ENCODE measurements around the gene PEA15.

DNA sequence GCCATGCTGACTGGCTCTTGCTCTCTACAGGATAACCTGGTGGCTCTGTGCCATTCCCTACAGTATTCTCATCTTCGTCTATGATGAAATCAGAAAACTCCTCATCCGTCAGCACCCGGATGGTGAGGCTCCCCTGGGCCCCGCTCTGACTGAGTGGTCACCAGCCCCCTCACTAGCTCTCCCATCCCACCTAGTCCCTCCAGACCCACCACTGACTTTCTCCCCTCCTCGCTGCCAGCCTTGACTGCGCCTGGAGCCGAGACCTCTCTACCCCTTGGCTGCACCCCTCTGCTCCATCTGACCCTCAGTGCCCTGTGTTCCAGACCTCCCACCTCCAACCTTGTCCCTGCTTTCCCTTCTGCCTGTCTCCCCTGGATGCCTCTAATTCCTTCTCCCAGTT, 18.9 kb upstream of the PEA15 start:
- TF ChIP-seq, protein P1, sequence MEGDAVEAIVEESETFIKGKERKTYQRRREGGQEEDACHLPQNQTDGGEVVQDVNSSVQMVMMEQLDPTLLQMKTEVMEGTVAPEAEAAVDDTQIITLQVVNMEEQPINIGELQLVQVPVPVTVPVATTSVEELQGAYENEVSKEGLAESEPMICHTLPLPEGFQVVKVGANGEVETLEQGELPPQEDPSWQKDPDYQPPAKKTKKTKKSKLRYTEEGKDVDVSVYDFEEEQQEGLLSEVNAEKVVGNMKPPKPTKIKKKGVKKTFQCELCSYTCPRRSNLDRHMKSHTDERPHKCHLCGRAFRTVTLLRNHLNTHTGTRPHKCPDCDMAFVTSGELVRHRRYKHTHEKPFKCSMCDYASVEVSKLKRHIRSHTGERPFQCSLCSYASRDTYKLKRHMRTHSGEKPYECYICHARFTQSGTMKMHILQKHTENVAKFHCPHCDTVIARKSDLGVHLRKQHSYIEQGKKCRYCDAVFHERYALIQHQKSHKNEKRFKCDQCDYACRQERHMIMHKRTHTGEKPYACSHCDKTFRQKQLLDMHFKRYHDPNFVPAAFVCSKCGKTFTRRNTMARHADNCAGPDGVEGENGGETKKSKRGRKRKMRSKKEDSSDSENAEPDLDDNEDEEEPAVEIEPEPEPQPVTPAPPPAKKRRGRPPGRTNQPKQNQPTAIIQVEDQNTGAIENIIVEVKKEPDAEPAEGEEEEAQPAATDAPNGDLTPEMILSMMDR (IDR thresholded peaks at IDR 0.05 in 2 of 3, conservative IDR thresholded peaks at IDR 0.05 in 1 of 3; ENCODE audit: borderline replicate concordance in 1 of 3, insufficient read depth in 1 of 3, low read depth in 2 of 3, low read length in 2 of 3), result no peak
- TF ChIP-seq POLR2A (IDR thresholded peaks at IDR 0.05; ENCODE audit: borderline replicate concordance, extremely low read depth, insufficient read depth, insufficient read length) (no peak), RAD21 (IDR thresholded peaks at IDR 0.05; ENCODE audit: low read depth) (no peak), CBX3 (IDR thresholded peaks at IDR 0.05; ENCODE audit: low read depth) (no peak), POLR2AphosphoS5 (IDR thresholded peaks at IDR 0.05; ENCODE audit: low read depth, low read length) (no peak), ZFX (IDR thresholded peaks at IDR 0.05) (no peak), EZH2 (IDR thresholded peaks at IDR 0.05) (no peak), SP1 (IDR thresholded peaks at IDR 0.05; ENCODE audit: low read depth) (no peak), EZH2phosphoT487 (IDR thresholded peaks at IDR 0.05; ENCODE audit: borderline replicate concordance) (no peak), SIN3A (IDR thresholded peaks at IDR 0.05; ENCODE audit: low read depth) (no peak)
- TF ChIP-seq, protein P2, sequence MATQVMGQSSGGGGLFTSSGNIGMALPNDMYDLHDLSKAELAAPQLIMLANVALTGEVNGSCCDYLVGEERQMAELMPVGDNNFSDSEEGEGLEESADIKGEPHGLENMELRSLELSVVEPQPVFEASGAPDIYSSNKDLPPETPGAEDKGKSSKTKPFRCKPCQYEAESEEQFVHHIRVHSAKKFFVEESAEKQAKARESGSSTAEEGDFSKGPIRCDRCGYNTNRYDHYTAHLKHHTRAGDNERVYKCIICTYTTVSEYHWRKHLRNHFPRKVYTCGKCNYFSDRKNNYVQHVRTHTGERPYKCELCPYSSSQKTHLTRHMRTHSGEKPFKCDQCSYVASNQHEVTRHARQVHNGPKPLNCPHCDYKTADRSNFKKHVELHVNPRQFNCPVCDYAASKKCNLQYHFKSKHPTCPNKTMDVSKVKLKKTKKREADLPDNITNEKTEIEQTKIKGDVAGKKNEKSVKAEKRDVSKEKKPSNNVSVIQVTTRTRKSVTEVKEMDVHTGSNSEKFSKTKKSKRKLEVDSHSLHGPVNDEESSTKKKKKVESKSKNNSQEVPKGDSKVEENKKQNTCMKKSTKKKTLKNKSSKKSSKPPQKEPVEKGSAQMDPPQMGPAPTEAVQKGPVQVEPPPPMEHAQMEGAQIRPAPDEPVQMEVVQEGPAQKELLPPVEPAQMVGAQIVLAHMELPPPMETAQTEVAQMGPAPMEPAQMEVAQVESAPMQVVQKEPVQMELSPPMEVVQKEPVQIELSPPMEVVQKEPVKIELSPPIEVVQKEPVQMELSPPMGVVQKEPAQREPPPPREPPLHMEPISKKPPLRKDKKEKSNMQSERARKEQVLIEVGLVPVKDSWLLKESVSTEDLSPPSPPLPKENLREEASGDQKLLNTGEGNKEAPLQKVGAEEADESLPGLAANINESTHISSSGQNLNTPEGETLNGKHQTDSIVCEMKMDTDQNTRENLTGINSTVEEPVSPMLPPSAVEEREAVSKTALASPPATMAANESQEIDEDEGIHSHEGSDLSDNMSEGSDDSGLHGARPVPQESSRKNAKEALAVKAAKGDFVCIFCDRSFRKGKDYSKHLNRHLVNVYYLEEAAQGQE (IDR thresholded peaks at IDR 0.05; ENCODE audit: low read depth), result no peak
- TF ChIP-seq, protein P3, sequence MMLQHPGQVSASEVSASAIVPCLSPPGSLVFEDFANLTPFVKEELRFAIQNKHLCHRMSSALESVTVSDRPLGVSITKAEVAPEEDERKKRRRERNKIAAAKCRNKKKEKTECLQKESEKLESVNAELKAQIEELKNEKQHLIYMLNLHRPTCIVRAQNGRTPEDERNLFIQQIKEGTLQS (IDR thresholded peaks at IDR 0.05), result no peak
- TF ChIP-seq, protein P4, sequence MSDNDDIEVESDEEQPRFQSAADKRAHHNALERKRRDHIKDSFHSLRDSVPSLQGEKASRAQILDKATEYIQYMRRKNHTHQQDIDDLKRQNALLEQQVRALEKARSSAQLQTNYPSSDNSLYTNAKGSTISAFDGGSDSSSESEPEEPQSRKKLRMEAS (IDR thresholded peaks at IDR 0.05), result no peak
